ENCODE results near the gene ZBED4.
"Not testable (repeated sequence)": the region's sequence is repeated elsewhere in the genome, so short reads cannot be mapped to it uniquely, and the experiment has no call there.

The ZBED4 gene

GRCh38 chr22:49827271-49827852, 26.3 kb upstream of the ZBED4 start:
- DNase-seq = peak in 1 of 4 experiments; percentile 23

- DNase-seq = peak in 1 of 4 experiments; percentile 52
Measured at GRCh38 chr22:49827853-49828598, 25.6 kb upstream of the ZBED4 start, which contains the start of gene BRD1. Gene BRD1 (minus strand): TSS chr22:49827873. CDS start chr22:49824317, 3,556 bp downstream.

- DNase-seq = no peak
Measured at GRCh38 chr22:49828599-49828965, 25.1 kb upstream of the ZBED4 start.

- no peak for DNase-seq
Measured at GRCh38 chr22:49829044-49829853, 24.4 kb upstream of the ZBED4 start.

DNA sequence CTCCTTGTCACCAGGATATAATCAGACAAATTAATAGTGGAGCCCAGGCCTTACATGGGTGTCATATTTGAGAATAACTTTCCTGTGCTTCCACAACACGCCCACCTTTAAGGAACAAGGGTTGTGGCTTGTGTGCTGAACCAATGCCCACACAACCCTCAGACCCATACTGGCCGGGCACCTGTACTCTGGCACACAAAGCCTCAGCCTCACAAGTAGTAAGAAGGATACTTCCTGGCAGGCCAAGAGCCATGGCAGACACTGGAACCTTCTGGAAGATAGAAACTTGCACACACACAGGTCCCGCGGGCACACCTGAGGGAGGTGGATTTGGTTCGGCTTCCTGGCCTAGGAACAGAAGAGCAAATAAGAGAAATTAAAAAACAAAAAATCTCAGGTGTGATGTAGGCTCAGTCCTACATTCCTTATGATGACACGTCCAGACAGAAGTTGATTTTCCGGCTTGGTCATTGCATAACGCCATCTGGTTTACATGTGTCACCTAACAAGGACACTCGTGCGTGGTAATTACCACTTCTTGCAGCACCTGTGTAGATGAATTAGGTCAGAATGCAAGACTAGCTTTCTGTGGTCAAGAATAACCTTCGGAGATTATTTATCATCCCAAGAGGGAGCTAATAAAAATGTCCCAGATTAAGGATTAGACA, 20.2 kb upstream of the ZBED4 start:
- DNase-seq = no peak

- peak; percentile 26 to 72 (median 50) for DNase-seq
Measured at GRCh38 chr22:49838771-49839717, 14.6 kb upstream of the ZBED4 start.

DNA sequence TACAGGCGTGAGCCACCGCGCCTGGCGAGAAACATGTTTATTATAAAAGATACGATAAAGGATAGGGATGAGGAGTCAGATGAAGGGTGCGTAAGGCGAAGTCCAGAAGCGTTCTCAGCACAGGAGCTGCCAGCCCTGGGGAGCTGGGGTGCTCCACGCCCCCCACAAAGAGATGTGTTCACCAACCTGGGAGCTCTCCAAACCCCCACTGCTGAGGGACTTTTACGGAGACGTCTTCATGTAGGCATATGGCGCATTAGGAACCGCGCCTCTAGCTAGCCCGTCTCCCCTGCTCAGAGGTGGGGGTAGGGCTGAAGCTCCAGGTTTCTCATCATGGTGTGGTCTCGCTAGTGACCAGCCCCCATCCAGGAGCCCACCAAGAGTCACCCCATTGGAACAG, 8.4 kb upstream of the ZBED4 start:
- DNase-seq = no peak

GRCh38 chr22:49845666-49846459, 7.8 kb upstream of the ZBED4 start:
- no peak for DNase-seq

- no peak for DNase-seq
Measured at GRCh38 chr22:49847751-49848689, 5.6 kb upstream of the ZBED4 start.

DNA sequence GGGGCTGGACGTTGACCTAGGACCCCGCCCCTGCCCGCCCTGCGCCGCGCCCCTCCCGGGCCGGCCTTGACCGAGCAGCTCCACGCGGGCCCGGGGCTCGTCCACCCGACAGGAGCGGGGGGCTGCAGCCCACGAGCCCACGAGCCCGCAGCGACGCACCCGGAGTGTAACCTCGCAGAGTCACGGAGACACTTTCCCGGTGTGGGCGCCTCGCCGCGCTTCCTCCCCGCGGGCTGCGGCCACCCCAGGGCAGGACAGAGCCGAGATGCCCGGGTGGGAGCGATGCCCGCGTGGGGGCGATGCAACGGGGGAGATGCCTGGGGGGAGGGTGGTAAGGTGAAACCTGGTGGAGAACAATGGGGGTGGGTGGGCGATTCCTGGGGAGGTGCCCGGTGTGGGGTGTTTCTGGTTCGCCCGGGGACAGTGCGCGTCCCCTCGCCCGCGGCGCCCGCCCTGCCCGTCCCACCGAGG, 4.9 kb upstream of the ZBED4 start:
- no peak for DNase-seq

DNA sequence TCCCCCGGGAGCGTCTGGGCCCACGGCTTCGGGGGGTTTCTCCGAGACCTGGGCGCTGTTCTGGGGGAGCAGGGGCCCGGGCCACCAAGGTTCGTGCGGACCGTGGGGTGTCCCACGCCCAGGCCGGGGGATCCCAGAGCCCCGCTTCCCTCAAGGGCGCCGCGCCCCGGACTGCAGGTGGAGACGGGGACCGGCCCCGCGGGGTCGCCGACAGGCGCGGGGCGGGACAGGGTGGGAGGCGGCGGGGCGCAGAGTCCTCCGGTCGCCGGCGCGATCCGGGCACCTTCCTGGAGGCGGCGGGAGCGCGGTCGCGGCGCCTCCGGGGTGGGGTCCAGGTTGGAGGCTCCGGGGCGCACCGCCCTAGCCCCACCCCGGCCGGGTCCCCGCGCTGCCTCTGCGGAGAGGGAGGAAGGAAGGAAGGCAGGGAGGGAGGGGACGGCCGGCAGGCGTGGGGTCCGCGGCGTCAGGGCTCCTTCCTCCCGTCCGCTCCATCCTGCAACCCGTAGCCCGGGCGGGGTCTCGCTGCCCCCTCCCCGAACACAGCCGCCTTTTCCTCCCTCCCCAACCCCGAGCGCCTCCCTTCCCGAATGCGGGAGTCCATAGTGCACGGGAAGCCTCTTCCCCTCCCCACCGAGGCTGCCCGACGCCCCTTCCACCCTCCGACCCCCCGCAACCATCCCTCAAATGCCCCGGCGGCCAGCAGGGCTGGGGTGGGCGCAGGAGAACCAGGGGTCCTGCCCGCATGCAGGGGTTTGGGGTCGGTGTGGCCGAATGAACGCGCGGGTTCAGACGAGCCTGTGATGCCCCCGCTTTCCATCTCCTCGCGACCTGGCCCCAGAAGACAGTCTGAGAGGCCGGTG, 4.3 kb upstream of the ZBED4 start:
- DNase-seq = no peak

DNA sequence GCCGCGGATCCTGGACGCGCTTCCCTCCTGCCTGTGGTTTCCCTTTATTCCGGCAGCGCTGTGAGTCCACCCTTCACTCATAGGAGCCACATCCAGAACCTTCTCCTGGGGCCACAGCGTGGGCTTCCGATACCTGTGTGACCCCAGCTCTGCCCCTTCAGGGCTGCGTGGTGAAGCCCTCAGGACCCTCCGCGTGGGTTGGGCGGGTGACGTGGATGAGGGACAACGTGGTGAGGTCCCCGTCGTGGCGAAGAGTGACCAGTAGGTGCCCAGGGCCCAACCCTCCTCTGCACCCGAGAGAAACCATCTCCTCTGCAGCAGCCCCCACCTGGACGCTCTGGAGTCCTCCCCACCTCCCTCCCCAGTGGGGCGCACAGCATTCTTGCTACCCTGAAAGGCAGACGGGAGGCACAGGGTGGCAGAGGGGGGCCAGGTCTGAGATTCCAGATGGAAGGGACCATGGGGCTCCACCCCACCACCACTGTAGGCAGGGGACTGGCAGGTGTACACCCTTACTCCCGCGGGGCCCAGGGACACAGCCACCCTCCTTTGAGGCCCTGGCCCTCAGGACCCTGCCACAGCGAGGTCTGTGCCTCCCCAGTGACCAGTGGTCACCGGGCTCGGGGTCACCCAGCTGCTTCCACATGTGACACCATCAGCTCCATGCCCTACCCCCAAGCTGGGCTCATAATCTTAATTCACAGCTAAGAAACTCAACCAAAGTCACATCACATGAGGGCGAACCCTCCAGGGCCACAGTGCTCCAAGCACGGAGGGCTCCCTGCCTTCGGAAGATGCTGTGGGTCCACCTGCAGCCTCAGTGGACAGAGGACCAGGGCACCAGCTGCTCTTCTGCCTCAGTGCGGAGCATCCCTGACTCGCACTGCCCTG, 3.4 kb upstream of the ZBED4 start:
- DNase-seq = no peak

DNA sequence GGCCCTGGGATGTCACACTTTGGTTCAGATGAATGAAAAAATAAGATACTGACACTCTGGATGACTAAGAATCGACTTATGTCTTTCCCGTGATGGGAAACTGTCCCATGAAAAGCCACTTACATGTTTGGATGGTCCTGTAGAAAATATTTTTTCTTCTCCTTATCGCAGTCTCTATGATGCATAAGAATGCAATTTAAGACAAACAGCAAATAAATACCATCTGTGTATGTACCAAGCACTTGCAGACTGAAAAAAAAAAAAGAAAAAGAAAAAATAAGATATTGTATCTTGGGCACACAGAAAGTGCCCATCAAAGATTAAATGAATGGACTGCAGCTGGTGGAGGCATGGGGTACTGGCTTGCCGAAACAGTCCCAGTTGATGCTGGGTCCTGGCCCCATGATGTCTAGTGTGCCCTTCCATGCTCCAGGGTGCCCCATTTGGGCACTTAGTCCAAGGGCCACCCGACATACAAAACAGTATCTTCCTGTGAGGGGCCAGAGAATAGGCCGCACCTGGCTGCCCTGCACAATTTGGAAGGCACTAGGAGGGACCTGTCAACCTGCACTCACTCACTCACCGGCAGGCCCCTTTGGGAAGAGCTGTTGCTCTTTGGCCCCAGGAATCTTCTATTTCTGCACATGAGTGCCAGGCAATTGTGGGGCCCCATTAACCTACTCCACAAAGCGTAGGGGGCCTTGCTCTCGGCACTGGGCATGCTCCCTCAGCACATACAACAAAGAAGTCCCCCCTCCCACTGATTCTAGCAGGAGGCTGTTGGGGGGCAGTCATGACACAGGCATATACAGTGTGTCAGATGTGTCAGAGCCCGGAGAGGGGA, 2.5 kb upstream of the ZBED4 start:
- no peak for DNase-seq

DNA sequence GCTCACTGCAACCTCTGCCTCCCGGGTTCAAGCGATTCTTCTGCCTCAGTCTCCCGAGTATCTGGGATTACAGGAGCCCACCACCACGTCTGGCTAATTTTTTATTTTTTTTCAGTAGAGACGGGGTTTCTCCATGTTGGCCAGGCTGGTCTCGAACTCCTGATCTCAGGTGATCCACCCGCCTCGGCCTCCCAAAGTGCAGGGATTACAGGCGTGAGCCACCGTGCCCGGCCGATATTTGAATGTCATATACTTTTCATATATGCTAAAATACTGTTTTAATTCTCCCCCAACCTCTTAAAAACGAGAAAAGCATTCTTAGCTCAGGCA, 1.1 kb upstream of the ZBED4 start:
- DNase-seq = not testable (repeated sequence)

DNA sequence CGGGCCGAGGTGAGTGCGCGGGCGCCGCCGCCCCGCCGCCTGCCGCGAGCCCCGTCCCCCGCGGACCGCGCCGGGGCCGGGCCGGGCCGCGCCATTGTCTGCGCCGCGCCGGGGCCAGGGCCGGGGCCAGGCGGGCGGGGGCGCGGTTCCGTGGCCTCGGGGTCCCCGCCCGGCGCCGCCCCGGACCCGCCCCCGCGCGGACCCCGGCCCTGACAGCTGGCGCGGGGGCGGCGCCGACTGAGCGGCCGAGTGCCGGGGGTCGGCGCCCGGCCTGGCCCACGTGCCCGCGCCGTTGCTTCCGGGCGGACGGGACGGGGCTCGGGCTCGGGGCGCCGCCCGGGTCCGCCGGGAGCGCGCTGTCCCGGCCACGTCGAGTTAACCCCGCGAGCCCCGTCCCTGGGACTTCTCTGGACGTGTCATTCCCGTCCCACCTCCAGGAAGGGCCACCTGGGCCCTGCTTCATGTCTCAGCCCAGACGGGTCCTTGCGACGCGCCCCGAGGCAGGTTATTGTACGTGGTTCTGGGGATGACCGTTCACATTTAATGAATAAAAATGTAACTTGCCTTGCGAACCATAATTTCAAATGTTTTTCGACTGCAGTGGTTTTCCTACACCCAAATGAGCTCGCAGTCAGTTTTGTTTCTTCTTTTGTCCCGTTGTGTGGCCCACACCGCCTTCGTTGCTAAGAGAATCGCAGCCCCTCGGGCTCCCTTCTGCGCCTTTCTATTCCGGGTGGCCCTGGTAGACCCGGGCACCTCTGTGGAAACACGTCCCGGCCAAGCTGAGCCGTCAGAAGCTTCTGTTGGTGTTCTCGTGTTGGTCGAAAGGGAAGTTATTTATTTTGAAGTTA, 562 bp downstream of the ZBED4 start:
- no peak for DNase-seq
